Caco-2 (cell line): Measurements from ENCODE around the gene PCSK5. TPM values are rescaled to one million over a fixed set of nuclear protein-coding genes. Genes with fewer than 3 reads are reported as not detected.
A peak's percentile ranks its signal among the peaks of the same experiment; 100 is the strongest.

ENCODE experiments used
- BruUV-seq: library from RNA; stranded (reverse); fragments of 400-500 nt; replicated peaks from 2 replicates; lab custom pipeline; 2021; lab: Mats Ljungman, UMichigan
- CTCF ChIA-PET: fragments of 300-600 bp; sonication (Branson Sonifier 250); formaldehyde crosslinking; loops from one replicate; lab custom pipeline; 2022; ENCODE audit warnings: antibody characterized with exemption; lab: Charles Lee
- POLR2A ChIA-PET: fragments of 300-600 bp; sonication (Branson Sonifier 250); formaldehyde crosslinking; loops from one replicate; lab custom pipeline; 2022; ENCODE audit warnings: antibody characterized with exemption; lab: Charles Lee
- DNase-seq, 2 experiments: peaks; one replicate each; pipeline versions ENCODE4 v3.0.0 to v3.0.0-alpha.2; 2020 to 2022
- H3K27me3 ChIP-seq: replicated peaks from 2 replicates; pipeline ENCODE4 v1.6.0; 2011; ENCODE audit warnings: low read length; ENCODE audit not compliant: control insufficient read depth, insufficient read depth
- H3K36me3 ChIP-seq: 2 replicates; pipeline ENCODE4 v1.5.1; 2011; ENCODE audit warnings: low read length; ENCODE audit not compliant: control insufficient read depth, insufficient read depth
- H3K4me1 ChIP-seq: fragments of 250-450 bp; sonication (Bioruptor Pico); 2 replicates; pipeline ENCODE4 v1.5.1; 2020; ENCODE audit warnings: mild to moderate bottlenecking
- H3K4me3 ChIP-seq: 2 replicates; pipeline ENCODE4 v1.5.1; 2011; ENCODE audit warnings: low read depth, mild to moderate bottlenecking, control low read depth, low read length
- H3K9me3 ChIP-seq: fragments of 250-450 bp; sonication (Bioruptor Pico); 2 replicates; pipeline ENCODE4 v1.5.1; 2020; ENCODE audit warnings: mild to moderate bottlenecking, moderate library complexity
- H3K27ac Mint-ChIP-seq: one replicate; pipeline ENCODE4 v1.8.0; 2022; ENCODE audit warnings: mixed read lengths; ENCODE audit not compliant: unreplicated experiment
- H3K27me3 Mint-ChIP-seq: one replicate; pipeline ENCODE4 v1.8.0; 2022; ENCODE audit warnings: mixed read lengths; ENCODE audit not compliant: insufficient read depth, unreplicated experiment
- H3K36me3 Mint-ChIP-seq: one replicate; pipeline ENCODE4 v1.8.0; 2022; ENCODE audit warnings: mild to moderate bottlenecking, mixed read lengths; ENCODE audit not compliant: insufficient read depth, unreplicated experiment
- H3K4me1 Mint-ChIP-seq: one replicate; pipeline ENCODE4 v1.8.0; 2022; ENCODE audit warnings: low read depth, mixed read lengths; ENCODE audit not compliant: unreplicated experiment
- H3K4me3 Mint-ChIP-seq: one replicate; pipeline ENCODE4 v1.8.0; 2022; ENCODE audit warnings: mild to moderate bottlenecking, moderate library complexity, mixed read lengths; ENCODE audit not compliant: unreplicated experiment
- H3K9me3 Mint-ChIP-seq: one replicate; pipeline ENCODE4 v1.8.0; 2022; ENCODE audit warnings: mixed read lengths; ENCODE audit not compliant: unreplicated experiment
- intact Hi-C: fragments of 100-400 bp; cut with micrococcal nuclease; formaldehyde crosslinking; loops from one replicate; pipeline ENCODE4 v1.10.0; 2022; ENCODE audit not compliant: unreplicated experiment
- total RNA-seq: library from RNA; stranded (reverse); gene quantifications from 2 replicates; pipeline ENCODE4 v1.2.3, GENCODE V29; 2022
- TF ChIP-seq, protein P1 (sequence below), 2 experiments: fragments of 200-600 bp in 1 of 2; IDR thresholded peaks; 1 replicate in 1 of 2; 2 replicates in 1 of 2; pipeline versions ENCODE4 v1.5.1 to v1.8.0; 2011 to 2022; ENCODE audit warnings: antibody characterized with exemption in 1 of 2, control low read depth in 1 of 2, inconsistent platforms in 1 of 2, low read depth in 1 of 2, low read length in 1 of 2, mild to moderate bottlenecking in 1 of 2, moderate library complexity in 1 of 2; ENCODE audit not compliant: insufficient read depth in 1 of 2, severe bottlenecking in 1 of 2, unreplicated experiment in 1 of 2

The PCSK5 gene
- total RNA-seq, 1 experiment from 2014 or later = 10.9 TPM

DNA sequence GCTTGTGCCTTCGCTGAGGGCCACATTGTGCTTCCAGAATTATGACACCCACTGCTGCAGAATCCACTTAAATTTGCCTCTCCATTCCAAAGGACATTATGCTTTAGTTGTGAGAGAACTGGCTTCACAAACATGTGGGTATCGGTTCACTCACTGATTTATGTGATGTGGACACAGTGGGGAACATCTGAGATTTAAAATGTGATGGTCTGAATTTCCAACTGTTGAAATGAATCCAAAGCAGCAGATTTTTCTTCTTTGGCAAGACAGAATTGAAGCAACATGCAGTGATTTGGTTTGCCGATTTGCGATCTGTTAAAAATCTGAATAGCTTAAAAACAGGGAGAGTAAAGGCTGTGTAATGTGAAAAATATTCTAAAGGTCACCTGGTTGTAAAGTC lies 20.3 kb downstream of the PCSK5 start:
- Histone ChIP-seq H3K4me3 (no peak overlapping the region), H3K36me3 (no peaks in the 10 kb centered on the region), H3K9me3 (no peaks in the 10 kb centered on the region), H3K27me3 (no peaks in the 10 kb centered on the region), H3K4me1 (peaks cover 5% of the 10 kb centered on the region; the same call in 1 of the 2 replicates)
- intact Hi-C loops = no loop called here
- H3K4me3 Mint-ChIP-seq = no peak overlapping the region
- ChIA-PET POLR2A (no interaction called here), CTCF (no interaction called here)
- H3K9me3 Mint-ChIP-seq = no peaks in the 10 kb centered on the region
- H3K4me1 Mint-ChIP-seq = peaks cover 23% of the 10 kb centered on the region
- TF ChIP-seq, protein P1, sequence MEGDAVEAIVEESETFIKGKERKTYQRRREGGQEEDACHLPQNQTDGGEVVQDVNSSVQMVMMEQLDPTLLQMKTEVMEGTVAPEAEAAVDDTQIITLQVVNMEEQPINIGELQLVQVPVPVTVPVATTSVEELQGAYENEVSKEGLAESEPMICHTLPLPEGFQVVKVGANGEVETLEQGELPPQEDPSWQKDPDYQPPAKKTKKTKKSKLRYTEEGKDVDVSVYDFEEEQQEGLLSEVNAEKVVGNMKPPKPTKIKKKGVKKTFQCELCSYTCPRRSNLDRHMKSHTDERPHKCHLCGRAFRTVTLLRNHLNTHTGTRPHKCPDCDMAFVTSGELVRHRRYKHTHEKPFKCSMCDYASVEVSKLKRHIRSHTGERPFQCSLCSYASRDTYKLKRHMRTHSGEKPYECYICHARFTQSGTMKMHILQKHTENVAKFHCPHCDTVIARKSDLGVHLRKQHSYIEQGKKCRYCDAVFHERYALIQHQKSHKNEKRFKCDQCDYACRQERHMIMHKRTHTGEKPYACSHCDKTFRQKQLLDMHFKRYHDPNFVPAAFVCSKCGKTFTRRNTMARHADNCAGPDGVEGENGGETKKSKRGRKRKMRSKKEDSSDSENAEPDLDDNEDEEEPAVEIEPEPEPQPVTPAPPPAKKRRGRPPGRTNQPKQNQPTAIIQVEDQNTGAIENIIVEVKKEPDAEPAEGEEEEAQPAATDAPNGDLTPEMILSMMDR (IDR thresholded peaks at IDR 0.05; ENCODE audit: insufficient read depth in 1 of 2, low read depth in 1 of 2, low read length in 1 of 2, severe bottlenecking in 1 of 2, unreplicated experiment in 1 of 2) = no peak
- no TSS peak for BruUV-seq
- peaks cover 6% of the 10 kb centered on the region for H3K36me3 Mint-ChIP-seq
- H3K27me3 Mint-ChIP-seq = no peaks in the 10 kb centered on the region
- DNase-seq = no peak
- H3K27ac Mint-ChIP-seq = no peak overlapping the region

- Mint-ChIP-seq H3K27ac (peak overlapping the region; percentile 69), H3K36me3 (peaks cover 6% of the 10 kb centered on the region), H3K4me1 (peaks cover 23% of the 10 kb centered on the region), H3K4me3 (no peak overlapping the region), H3K9me3 (no peaks in the 10 kb centered on the region), H3K27me3 (no peaks in the 10 kb centered on the region)
- intact Hi-C loops = no loop called here
- Histone ChIP-seq H3K27me3 (no peaks in the 10 kb centered on the region), H3K4me1 (peaks cover 5% of the 10 kb centered on the region; the same call in 1 of the 2 replicates), H3K36me3 (no peaks in the 10 kb centered on the region), H3K9me3 (no peaks in the 10 kb centered on the region), H3K4me3 (no peak overlapping the region)
- ChIA-PET POLR2A (no interaction called here), CTCF (no interaction called here)
- TF ChIP-seq, protein P1 (IDR thresholded peaks at IDR 0.05; ENCODE audit: insufficient read depth in 1 of 2, low read depth in 1 of 2, low read length in 1 of 2, severe bottlenecking in 1 of 2, unreplicated experiment in 1 of 2) = no peak
- no peak for DNase-seq
- BruUV-seq = no TSS peak
Observed at GRCh38 chr9:75911390-75911789, 20.9 kb downstream of the PCSK5 start.

DNA sequence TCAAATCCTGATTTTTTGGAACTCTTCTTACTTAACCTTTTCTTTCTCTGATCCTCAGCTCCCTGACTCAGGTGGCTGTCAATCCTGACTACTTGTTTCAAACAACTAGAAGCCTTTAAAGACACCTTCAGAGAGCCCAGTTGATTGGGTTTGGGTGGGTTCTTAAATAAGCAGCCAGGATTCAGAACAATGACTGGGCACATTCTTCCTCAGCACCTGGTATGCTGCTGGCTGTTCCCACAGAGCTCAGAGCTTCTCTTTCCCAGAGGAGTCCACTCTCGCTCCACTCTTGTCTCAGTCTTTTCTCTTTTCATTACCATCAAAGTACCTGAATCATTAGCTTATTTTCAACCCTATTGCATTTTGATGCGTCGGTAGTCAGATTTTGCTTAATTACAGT lies 22.5 kb downstream of the PCSK5 start:
- intact Hi-C loops = no loop called here
- Histone ChIP-seq H3K4me1 (no peaks in the 10 kb centered on the region), H3K36me3 (no peaks in the 10 kb centered on the region), H3K9me3 (no peaks in the 10 kb centered on the region), H3K27me3 (no peaks in the 10 kb centered on the region), H3K4me3 (no peak overlapping the region)
- H3K4me3 Mint-ChIP-seq = no peak overlapping the region
- ChIA-PET CTCF (interaction anchor here (0.7 kb wide), 1 partner anchor 84 kb away, joined by 3 read pairs; no protein-coding TSS in a partner anchor), POLR2A (interaction anchor here (0.6 kb wide), 1 partner anchor 117 kb away, joined by 4 read pairs; no protein-coding TSS in a partner anchor)
- peak overlapping the region; percentile 77 for H3K27ac Mint-ChIP-seq
- peaks cover 6% of the 10 kb centered on the region for H3K36me3 Mint-ChIP-seq
- TF ChIP-seq, protein P1 (IDR thresholded peaks at IDR 0.05; ENCODE audit: insufficient read depth in 1 of 2, low read depth in 1 of 2, low read length in 1 of 2, severe bottlenecking in 1 of 2, unreplicated experiment in 1 of 2) = no peak
- no peaks in the 10 kb centered on the region for H3K9me3 Mint-ChIP-seq
- DNase-seq = no peak
- no TSS peak for BruUV-seq
- H3K4me1 Mint-ChIP-seq = peaks cover 23% of the 10 kb centered on the region
- no peaks in the 10 kb centered on the region for H3K27me3 Mint-ChIP-seq
